HL-60 (cell line): ENCODE measurements around the gene A1CF.

Experiments
- DNase-seq, 2 experiments: peaks; one replicate each; pipeline ENCODE4 v3.0.0-alpha.2; 2010 to 2020; ENCODE audit warnings: low read depth in 1 of 2, low spot score in 1 of 2
- H3K27ac ChIP-seq: fragments of 250-450 bp; sonication (Bioruptor Pico); replicated peaks from 2 replicates; pipeline ENCODE4 v1.5.1; 2020; ENCODE audit warnings: mild to moderate bottlenecking, moderate library complexity
- H3K27me3 ChIP-seq: fragments of 250-450 bp; sonication (Bioruptor Pico); 2 replicates; pipeline ENCODE4 v1.5.1; 2021; ENCODE audit warnings: mild to moderate bottlenecking, moderate library complexity; ENCODE audit not compliant: insufficient read depth, poor library complexity, severe bottlenecking
- H3K4me3 ChIP-seq: replicated peaks from 2 replicates; pipeline ENCODE4 v1.5.1; 2011; ENCODE audit warnings: mild to moderate bottlenecking, control low read depth, low read length; ENCODE audit not compliant: insufficient read depth
- GABPA ChIP-seq: IDR thresholded peaks from 2 replicates; pipeline ENCODE4 v1.6.1; 2012; ENCODE audit warnings: low read depth
- POLR2AphosphoS5 ChIP-seq: IDR thresholded peaks from 2 replicates; pipeline ENCODE4 v1.6.1; 2012; ENCODE audit warnings: low read depth
- SPI1 ChIP-seq: IDR thresholded peaks from 2 replicates; pipeline ENCODE4 v1.6.1; 2012; ENCODE audit warnings: low read depth, mild to moderate bottlenecking, borderline replicate concordance
- TF ChIP-seq, protein P1 (sequence below): IDR thresholded peaks from 2 replicates; pipeline ENCODE4 v1.6.1; 2012; ENCODE audit warnings: low read depth; ENCODE audit not compliant: insufficient replicate concordance
- TF ChIP-seq, protein P2 (sequence below): IDR thresholded peaks from one replicate; pipeline ENCODE4 v1.5.1; 2011; ENCODE audit warnings: low read length, control low read depth, inconsistent platforms; ENCODE audit not compliant: insufficient read depth

The A1CF gene

DNA sequence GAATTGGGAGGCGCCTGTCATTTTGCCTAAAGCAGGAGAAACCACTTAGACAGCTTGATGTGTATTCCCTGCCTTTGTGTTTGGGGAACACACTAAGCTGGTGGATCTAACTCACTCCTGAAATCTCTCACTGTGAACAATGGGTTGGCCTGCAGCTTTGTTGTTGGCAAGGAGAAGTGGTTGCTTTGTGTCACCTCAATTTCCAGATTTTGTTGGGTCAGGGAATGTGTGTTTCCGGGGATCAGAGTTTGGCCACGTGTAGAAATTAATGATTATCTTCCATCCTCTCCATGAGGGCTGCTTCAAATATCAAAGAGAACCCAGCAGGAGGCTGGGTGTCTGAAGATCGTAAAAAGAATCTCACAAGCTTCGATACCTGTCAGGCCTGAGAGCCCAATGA is 27.8 kb downstream of the A1CF start:
- no peak for DNase-seq
- H3K27me3 ChIP-seq: no peaks in the 10 kb centered on the region
- H3K4me3 ChIP-seq: no peak overlapping the region
- no peak for TF ChIP-seq GABPA
- no peak for TF ChIP-seq POLR2AphosphoS5
- TF ChIP-seq, protein P1, sequence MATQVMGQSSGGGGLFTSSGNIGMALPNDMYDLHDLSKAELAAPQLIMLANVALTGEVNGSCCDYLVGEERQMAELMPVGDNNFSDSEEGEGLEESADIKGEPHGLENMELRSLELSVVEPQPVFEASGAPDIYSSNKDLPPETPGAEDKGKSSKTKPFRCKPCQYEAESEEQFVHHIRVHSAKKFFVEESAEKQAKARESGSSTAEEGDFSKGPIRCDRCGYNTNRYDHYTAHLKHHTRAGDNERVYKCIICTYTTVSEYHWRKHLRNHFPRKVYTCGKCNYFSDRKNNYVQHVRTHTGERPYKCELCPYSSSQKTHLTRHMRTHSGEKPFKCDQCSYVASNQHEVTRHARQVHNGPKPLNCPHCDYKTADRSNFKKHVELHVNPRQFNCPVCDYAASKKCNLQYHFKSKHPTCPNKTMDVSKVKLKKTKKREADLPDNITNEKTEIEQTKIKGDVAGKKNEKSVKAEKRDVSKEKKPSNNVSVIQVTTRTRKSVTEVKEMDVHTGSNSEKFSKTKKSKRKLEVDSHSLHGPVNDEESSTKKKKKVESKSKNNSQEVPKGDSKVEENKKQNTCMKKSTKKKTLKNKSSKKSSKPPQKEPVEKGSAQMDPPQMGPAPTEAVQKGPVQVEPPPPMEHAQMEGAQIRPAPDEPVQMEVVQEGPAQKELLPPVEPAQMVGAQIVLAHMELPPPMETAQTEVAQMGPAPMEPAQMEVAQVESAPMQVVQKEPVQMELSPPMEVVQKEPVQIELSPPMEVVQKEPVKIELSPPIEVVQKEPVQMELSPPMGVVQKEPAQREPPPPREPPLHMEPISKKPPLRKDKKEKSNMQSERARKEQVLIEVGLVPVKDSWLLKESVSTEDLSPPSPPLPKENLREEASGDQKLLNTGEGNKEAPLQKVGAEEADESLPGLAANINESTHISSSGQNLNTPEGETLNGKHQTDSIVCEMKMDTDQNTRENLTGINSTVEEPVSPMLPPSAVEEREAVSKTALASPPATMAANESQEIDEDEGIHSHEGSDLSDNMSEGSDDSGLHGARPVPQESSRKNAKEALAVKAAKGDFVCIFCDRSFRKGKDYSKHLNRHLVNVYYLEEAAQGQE: no peak
- no peak overlapping the region for H3K27ac ChIP-seq

DNA sequence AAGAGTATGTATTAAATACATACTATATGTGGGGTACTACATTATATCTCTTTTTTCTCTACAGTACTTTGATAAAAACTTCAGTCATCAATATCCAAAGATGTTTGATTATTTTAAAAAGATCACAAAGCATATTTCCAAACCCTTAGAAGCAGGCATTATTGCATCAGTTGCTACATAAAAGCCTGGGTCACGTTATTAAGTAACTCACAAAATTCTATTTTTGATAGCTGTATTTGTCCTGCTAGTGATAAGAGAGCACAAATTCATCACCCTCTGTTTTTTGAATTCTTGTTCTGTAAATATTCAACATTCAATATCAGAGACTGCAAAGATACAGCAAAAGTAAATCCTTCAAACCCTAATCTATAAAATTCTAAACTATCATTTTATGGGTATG is 30.0 kb downstream of the A1CF start:
- Histone ChIP-seq H3K27me3 (no peaks in the 10 kb centered on the region), H3K4me3 (no peak overlapping the region), H3K27ac (no peak overlapping the region)
- no peak for DNase-seq
- no peak for TF ChIP-seq POLR2AphosphoS5
- TF ChIP-seq, protein P2, sequence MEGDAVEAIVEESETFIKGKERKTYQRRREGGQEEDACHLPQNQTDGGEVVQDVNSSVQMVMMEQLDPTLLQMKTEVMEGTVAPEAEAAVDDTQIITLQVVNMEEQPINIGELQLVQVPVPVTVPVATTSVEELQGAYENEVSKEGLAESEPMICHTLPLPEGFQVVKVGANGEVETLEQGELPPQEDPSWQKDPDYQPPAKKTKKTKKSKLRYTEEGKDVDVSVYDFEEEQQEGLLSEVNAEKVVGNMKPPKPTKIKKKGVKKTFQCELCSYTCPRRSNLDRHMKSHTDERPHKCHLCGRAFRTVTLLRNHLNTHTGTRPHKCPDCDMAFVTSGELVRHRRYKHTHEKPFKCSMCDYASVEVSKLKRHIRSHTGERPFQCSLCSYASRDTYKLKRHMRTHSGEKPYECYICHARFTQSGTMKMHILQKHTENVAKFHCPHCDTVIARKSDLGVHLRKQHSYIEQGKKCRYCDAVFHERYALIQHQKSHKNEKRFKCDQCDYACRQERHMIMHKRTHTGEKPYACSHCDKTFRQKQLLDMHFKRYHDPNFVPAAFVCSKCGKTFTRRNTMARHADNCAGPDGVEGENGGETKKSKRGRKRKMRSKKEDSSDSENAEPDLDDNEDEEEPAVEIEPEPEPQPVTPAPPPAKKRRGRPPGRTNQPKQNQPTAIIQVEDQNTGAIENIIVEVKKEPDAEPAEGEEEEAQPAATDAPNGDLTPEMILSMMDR: no peak

DNA sequence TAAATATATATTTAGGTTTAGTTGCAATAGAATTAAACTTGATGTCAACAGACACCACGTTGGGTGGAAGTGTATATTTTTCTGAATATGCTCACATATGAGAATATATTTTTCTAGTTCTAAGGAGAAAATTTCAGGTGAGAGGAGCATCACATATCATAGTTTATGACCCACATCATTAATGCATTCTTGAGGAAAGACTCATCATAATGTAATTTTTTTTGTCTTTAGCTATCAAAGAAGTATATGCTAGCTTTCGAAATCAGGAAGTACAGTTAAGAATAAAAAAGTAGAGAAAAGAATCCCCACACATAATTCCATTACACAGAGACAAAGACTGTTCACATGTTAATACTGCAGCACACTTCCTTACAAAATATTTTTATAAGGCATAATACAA is 30.4 kb downstream of the A1CF start:
- TF ChIP-seq POLR2AphosphoS5 (no peak), SPI1 (no peak), GABPA (no peak)
- TF ChIP-seq, protein P2: no peak
- TF ChIP-seq, protein P1: no peak
- DNase-seq: no peak

DNA sequence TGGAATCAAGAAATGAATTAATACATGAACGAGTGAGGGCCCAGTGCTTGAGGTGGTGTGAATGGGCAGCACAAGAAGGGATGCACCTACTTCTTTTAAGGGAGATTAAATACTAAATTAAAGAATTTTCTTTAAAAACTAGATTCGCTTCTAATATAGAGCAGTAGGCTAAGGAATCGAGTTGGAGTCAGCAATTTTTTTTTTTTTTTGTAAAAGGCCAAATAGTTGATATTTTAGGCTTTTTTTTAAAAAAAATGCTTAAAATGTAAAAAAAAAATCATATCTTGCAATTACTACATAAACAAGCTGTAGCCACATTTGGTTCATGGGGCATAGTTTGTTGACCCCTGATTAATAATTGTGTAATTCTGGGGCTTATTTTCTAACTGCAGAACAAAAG is 31.9 kb downstream of the A1CF start:
- Histone ChIP-seq H3K27ac (no peak overlapping the region), H3K4me3 (no peak overlapping the region), H3K27me3 (no peaks in the 10 kb centered on the region)
- no peak for DNase-seq
- TF ChIP-seq GABPA (no peak), POLR2AphosphoS5 (no peak), SPI1 (no peak)
- TF ChIP-seq, protein P1: no peak
- TF ChIP-seq, protein P2: no peak

More for the DNA sequence above, 30.4 kb downstream of the A1CF start:
- Histone ChIP-seq H3K27ac (no peak overlapping the region), H3K4me3 (no peak overlapping the region), H3K27me3 (no peaks in the 10 kb centered on the region)
